ENCODE measurements around the gene ANXA6.

GRCh38 chr5:151139646-151140045 is 17.9 kb downstream of the ANXA6 start:
- TF ChIP-seq EZH2 (IDR thresholded peaks at IDR 0.05; ENCODE audit: borderline replicate concordance): no peak
- TF ChIP-seq, protein P1, sequence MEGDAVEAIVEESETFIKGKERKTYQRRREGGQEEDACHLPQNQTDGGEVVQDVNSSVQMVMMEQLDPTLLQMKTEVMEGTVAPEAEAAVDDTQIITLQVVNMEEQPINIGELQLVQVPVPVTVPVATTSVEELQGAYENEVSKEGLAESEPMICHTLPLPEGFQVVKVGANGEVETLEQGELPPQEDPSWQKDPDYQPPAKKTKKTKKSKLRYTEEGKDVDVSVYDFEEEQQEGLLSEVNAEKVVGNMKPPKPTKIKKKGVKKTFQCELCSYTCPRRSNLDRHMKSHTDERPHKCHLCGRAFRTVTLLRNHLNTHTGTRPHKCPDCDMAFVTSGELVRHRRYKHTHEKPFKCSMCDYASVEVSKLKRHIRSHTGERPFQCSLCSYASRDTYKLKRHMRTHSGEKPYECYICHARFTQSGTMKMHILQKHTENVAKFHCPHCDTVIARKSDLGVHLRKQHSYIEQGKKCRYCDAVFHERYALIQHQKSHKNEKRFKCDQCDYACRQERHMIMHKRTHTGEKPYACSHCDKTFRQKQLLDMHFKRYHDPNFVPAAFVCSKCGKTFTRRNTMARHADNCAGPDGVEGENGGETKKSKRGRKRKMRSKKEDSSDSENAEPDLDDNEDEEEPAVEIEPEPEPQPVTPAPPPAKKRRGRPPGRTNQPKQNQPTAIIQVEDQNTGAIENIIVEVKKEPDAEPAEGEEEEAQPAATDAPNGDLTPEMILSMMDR (IDR thresholded peaks at IDR 0.05; ENCODE audit: poor library complexity): no peak
- TF ChIP-seq EZH2phosphoT487 (IDR thresholded peaks at IDR 0.05; ENCODE audit: low read depth, severe bottlenecking, unreplicated experiment): no peak
